Measurements from ENCODE around the gene SCYL2. TPM values are rescaled to one million over a fixed set of nuclear protein-coding genes. Genes with fewer than 3 reads are reported as not detected.

Gene SCYL2
- total RNA-seq, 4 donors from 2014 or later: 27.7 to 51.8 (median 39.5) TPM

DNA sequence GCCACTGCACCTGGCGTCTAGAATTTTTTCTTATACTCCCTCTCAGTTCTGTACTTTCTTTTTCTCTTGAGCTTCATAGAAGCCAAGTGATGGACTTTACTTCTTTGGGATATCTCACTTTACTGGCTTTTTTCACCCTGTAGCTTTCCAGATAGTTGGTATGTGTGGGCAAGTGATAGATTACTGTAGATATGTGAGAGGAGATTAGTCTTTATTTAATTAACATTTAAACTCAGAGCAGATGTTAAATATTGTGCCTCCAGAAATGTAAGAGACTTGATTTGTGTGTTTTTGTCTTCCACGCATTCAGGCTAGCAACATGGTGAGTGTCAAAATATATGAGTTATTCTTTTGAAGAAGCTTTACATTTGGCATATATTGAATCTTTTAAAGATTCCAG, 50.4 kb downstream of the SCYL2 start:
- H3K27ac ChIP-seq: no peak overlapping the region
- TF ChIP-seq, protein P1, sequence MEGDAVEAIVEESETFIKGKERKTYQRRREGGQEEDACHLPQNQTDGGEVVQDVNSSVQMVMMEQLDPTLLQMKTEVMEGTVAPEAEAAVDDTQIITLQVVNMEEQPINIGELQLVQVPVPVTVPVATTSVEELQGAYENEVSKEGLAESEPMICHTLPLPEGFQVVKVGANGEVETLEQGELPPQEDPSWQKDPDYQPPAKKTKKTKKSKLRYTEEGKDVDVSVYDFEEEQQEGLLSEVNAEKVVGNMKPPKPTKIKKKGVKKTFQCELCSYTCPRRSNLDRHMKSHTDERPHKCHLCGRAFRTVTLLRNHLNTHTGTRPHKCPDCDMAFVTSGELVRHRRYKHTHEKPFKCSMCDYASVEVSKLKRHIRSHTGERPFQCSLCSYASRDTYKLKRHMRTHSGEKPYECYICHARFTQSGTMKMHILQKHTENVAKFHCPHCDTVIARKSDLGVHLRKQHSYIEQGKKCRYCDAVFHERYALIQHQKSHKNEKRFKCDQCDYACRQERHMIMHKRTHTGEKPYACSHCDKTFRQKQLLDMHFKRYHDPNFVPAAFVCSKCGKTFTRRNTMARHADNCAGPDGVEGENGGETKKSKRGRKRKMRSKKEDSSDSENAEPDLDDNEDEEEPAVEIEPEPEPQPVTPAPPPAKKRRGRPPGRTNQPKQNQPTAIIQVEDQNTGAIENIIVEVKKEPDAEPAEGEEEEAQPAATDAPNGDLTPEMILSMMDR (IDR thresholded peaks at IDR 0.05): no peak

GRCh38 chr12:100324498-100324897, 57.5 kb downstream of the SCYL2 start:
- Histone ChIP-seq H3K27me3 (no peaks in the 10 kb centered on the region), H3K36me3 (peaks cover under 1 to 91% (median 2%) of the 10 kb centered on the region in 3 donors), H3K4me3 (no peak overlapping the region), H3K4me1 (no peaks in the 10 kb centered on the region), H3K27ac (no peak overlapping the region), H3K9me3 (no peaks in the 10 kb centered on the region)
- intact Hi-C loops (cut with DNase I): no loop called here
- TF ChIP-seq, protein P1 (IDR thresholded peaks at IDR 0.05): no peak
- TF ChIP-seq POLR2A (IDR thresholded peaks at IDR 0.05): no peak
- no peak for DNase-seq

More for the DNA sequence above, 50.4 kb downstream of the SCYL2 start:
- no peaks in the 10 kb centered on the region for H3K4me1 ChIP-seq
- intact Hi-C loops (cut with DNase I): no loop called here
- no peak overlapping the region for H3K4me3 ChIP-seq
- no peak for DNase-seq
- H3K9me3 ChIP-seq: no peaks in the 10 kb centered on the region
- peaks cover 0 to 91% (median 9%) of the 10 kb centered on the region in 3 donors for H3K36me3 ChIP-seq
- WGBS, 2 donors: 89 to 98% methylated on average over 2 of the region's 2 CpGs
- no peaks in the 10 kb centered on the region for H3K27me3 ChIP-seq

DNA sequence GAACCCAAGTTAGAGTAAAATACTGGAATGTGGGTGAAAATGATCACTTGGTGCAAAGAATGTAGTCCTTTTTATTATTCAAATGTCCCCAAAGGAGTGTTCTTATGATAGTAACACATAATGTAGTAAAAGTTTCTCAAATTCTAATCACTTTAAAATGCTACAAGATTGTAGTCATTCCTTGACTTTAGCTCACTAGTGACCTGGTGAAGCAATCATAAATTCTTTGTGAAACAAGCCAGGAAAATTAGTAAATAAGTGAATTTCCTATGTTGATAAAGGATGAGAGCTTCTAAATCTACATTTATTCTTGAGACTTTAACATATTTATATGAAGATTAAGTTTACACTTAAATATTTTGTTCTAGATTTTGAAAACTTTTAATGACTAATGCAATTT, 59.2 kb downstream of the SCYL2 start:
- no peaks in the 10 kb centered on the region for H3K9me3 ChIP-seq
- H3K27ac ChIP-seq: no peak overlapping the region
- intact Hi-C loops (cut with DNase I): no loop called here
- H3K27me3 ChIP-seq: no peaks in the 10 kb centered on the region
- TF ChIP-seq, protein P1 (IDR thresholded peaks at IDR 0.05): no peak
- no peak for TF ChIP-seq POLR2A (IDR thresholded peaks at IDR 0.05)
- no peak for DNase-seq
- H3K4me3 ChIP-seq: no peak overlapping the region
- peaks cover 7 to 91% (median 10%) of the 10 kb centered on the region in 3 donors for H3K36me3 ChIP-seq
- H3K4me1 ChIP-seq: no peaks in the 10 kb centered on the region

GRCh38 chr12:100329800-100330199, 62.8 kb downstream of the SCYL2 start:
- 89 to 94% methylated on average over 2 of the region's 2 CpGs for WGBS, 2 donors
- no peak for TF ChIP-seq POLR2A (IDR thresholded peaks at IDR 0.05)
- TF ChIP-seq, protein P1 (IDR thresholded peaks at IDR 0.05): no peak
- no peaks in the 10 kb centered on the region for H3K27me3 ChIP-seq
- H3K36me3 ChIP-seq: peaks cover 7 to 98% (median 12%) of the 10 kb centered on the region in 3 donors
- intact Hi-C loops (cut with DNase I): no loop called here
- H3K9me3 ChIP-seq: no peaks in the 10 kb centered on the region
- DNase-seq: no peak
- no peak overlapping the region for H3K4me3 ChIP-seq
- H3K27ac ChIP-seq: no peak overlapping the region
- no peaks in the 10 kb centered on the region for H3K4me1 ChIP-seq

DNA sequence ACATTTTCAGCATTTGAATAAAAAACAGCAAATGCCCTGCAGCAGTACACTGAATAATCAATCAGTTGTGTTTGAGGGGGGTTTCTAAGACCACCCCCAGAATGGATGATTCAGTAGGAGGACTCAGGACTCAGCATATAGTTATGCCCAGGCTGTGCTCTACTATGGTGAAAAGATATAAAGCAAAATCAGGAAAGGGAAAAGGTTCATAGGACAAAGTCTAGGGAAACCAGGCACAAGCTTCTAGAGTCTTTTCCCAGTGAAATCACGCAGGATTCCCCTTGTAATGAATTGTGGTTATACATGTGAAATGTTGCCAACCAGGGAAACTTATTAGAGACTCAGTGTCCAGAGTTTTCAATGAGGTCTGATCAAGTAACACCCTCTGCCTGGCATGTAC, 64.9 kb downstream of the SCYL2 start:
- TF ChIP-seq, protein P1 (IDR thresholded peaks at IDR 0.05): no peak
- TF ChIP-seq POLR2A (IDR thresholded peaks at IDR 0.05): no peak
- peaks cover 7 to 100% (median 12%) of the 10 kb centered on the region in 3 donors for H3K36me3 ChIP-seq

More for the DNA sequence above, 64.9 kb downstream of the SCYL2 start:
- Histone ChIP-seq H3K27me3 (no peaks in the 10 kb centered on the region), H3K4me1 (no peaks in the 10 kb centered on the region), H3K9me3 (no peaks in the 10 kb centered on the region), H3K27ac (no peak overlapping the region), H3K4me3 (no peak overlapping the region)
- DNase-seq: no peak
- intact Hi-C loops (cut with DNase I): no loop called here
- WGBS, 2 donors: 88 to 94% methylated on average over 1 of the region's 1 CpG

Measured in esophagus squamous epithelium (tissue), 5 donors.